Subcutaneous adipose tissue (tissue), 4 donors: Measurements from ENCODE around the gene RDX. TPM values are rescaled to one million over a fixed set of nuclear protein-coding genes. Genes with fewer than 3 reads are reported as not detected.

ENCODE experiments used
- total RNA-seq, 4 donors: library from RNA; depleted of rRNA; stranded (reverse); fragments of >200 nt; gene quantifications; one replicate each; pipeline ENCODE4 v1.1.0, GENCODE V29; 2016
- TF ChIP-seq, protein P1 (sequence below): fragments of 450-650 bp; IDR thresholded peaks from one replicate; pipeline ENCODE4 v1.5.1; 2016; ENCODE audit warnings: low read depth, mild to moderate bottlenecking, control low read depth, antibody characterized with exemption, moderate library complexity

RDX gene
- total RNA-seq, 4 donors from 2014 or later, result 74.9 to 169 (median 106) TPM

DNA sequence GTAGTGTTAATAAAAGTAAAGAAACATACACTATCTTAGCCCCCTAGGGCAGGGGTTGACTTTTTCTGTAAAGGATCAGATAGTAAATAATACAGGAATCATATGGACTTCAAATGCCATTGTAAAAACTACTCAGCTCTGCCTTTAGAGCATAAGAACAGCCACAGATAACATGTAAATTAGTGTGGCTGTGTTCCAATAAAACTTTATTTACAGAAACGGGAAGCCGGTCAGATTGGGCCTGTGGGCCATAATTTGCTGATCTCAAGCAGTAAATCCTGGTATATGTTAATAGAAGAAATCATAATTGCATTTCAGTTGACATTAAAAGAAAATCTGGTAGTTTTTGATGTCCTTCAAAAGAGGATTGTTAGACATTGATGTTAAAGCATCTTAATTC lies 126.7 kb downstream of the RDX start:
- TF ChIP-seq, protein P1, sequence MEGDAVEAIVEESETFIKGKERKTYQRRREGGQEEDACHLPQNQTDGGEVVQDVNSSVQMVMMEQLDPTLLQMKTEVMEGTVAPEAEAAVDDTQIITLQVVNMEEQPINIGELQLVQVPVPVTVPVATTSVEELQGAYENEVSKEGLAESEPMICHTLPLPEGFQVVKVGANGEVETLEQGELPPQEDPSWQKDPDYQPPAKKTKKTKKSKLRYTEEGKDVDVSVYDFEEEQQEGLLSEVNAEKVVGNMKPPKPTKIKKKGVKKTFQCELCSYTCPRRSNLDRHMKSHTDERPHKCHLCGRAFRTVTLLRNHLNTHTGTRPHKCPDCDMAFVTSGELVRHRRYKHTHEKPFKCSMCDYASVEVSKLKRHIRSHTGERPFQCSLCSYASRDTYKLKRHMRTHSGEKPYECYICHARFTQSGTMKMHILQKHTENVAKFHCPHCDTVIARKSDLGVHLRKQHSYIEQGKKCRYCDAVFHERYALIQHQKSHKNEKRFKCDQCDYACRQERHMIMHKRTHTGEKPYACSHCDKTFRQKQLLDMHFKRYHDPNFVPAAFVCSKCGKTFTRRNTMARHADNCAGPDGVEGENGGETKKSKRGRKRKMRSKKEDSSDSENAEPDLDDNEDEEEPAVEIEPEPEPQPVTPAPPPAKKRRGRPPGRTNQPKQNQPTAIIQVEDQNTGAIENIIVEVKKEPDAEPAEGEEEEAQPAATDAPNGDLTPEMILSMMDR, result no peak

DNA sequence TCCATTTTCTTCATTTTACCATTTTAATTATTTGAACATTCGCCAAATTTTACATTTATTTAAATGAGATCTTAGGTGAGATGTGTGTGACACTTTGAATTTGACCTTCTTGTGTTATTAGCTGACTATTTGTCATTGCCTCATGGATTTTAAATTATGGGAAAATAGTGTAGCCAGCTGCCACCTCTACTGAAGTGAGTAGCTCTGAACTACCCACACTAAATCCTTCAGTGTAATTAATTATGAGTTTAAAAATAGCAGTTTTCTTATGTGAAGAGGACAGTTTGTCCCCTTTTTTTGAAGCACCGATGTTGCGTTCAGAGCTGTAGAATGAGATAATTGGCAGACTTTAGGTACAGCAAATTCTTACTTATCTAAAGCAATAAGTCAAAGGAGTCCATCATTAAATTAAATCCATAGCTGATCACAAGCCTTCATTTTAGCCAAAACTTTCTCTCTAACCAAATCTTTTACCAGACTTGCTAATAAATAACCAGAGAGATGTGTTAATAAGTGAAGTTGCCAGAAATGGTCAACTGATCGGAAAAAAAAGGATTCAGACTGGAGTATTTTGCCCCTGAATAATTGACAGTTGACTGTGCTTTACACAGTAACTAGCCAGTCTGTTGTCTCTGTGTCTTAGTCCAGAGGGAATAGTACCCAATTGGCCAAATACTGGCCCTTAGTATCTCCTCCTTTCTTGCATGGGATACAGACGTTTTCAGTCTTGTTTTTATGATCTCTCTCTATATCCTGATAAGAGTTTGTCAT lies 128.2 kb downstream of the RDX start:
- TF ChIP-seq, protein P1, result no peak

DNA sequence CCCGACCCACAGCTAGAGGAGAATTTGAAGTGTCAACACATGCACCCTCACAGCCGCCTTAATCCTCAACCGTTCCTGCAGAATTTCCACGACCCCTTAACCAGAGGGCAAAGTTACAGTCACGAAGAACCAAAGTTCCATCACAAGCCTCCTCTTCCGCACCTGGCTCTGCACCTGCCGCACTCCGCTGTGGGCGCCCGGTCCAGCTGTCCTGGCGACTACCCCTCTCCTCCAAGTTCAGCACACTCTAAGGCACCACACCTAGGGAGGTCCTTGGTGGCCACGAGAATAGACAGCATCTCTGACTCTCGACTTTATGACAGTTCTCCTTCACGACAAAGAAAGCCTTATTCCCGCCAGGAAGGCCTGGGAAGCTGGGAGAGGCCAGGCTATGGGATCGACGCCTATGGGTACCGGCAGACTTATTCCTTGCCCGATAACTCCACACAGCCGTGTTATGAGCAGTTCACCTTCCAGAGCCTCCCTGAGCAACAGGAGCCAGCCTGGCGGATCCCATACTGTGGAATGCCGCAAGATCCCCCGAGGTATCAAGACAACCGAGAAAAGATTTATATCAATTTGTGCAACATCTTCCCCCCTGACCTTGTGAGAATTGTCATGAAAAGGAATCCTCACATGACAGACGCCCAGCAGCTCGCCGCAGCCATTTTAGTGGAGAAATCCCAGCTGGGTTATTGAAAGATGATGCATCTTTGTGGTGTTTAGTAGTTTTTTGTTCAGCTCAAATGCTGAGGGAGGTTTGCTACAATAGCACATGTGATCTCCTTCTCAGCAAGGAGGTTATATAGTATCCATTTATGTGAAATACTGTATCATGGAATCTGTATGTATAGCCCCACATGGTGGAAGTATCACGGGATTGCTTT lies 131.1 kb downstream of the RDX start:
- TF ChIP-seq, protein P1, result no peak

DNA sequence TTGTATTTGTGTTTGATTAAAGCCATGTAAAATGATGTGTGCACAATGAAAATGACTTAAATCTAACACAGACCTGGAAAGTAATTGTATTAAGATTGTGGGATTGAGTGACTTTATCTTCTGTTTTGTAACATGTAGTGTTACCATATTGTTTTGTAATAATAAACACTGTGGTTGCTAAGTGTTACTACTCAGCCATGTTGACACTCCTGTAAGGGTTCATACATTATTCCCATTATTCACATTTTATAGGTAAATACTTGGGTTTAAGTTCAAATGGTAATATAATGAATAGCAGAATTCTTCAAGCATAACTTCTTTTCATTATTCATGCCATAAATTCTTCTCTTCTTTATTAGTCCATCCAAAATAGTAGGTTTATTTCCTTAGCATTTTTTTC lies 134.2 kb downstream of the RDX start:
- TF ChIP-seq, protein P1, result no peak

DNA sequence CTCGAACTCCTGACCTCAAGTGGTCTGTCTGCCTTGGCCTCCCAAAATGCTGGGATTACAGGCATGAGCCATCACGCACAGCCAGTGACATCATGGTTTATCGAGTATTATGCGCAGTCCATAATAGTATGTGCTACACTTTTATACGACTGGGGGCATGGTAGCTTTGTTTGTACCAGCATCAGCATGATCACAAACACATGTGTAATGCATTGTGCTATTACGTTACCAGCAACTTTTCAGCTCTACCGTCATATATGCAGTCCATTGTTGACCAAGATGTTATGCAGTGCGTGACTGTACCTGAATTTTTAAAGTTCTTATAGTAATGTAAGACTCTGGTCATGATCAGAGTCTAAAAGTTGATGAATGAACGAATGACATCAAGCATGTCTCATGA lies 135.4 kb downstream of the RDX start:
- TF ChIP-seq, protein P1, result no peak

DNA sequence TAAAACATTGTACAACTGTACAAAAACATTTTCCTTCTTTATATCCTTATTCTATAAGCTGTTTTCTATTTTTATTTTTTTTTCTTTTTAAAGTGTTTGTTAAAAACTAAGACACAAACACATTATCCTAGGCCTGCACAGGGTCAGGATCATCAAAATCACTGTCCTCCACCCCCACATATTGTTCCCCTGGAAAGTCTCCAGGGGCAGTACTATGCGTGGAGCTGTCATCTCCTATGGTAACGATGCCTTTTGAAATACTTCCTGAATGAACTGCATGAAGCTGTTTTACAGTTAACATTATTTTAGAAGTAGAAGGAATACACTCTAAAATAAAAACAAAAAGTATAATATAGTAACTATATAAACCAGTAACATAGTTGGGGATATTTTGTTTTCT lies 136.0 kb downstream of the RDX start:
- TF ChIP-seq, protein P1, result no peak

DNA sequence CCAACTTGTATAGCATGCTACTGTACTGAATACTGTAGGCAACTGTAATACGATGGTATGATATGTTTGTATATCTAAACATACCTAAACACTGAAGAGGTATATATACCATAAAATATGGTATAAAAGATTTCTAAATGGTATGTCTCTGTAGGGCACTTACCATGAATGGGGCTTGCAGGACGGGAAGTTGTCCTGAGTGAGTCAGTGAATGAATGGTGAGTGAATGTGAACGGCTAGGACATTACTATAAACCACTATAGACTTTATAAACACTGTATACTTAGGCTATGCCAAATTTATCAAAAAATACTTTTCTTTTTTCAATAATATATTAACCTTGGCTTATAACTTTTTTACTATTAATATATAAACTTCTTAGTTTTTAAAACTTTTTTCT lies 136.4 kb downstream of the RDX start:
- TF ChIP-seq, protein P1, result no peak
